Measurements from ENCODE around the gene PKIB.
"Not testable (repeated sequence)": the region's sequence is repeated elsewhere in the genome, so short reads cannot be mapped to it uniquely, and the experiment has no call there.

The PKIB gene

GRCh38 chr6:122744247-122744646 is 134.0 kb downstream of the PKIB start:
- not testable (repeated sequence) for DNase-seq (ENCODE audit: low read depth, low spot score)

GRCh38 chr6:122744856-122745255 is 134.7 kb downstream of the PKIB start:
- not testable (repeated sequence) for DNase-seq (ENCODE audit: low read depth, low spot score)

GRCh38 chr6:122746688-122747087 is 136.5 kb downstream of the PKIB start:
- no peak for DNase-seq (ENCODE audit: low read depth, low spot score)

- DNase-seq (ENCODE audit: low read depth, low spot score) = no peak
These were observed 137.4 kb downstream of the PKIB start for GRCh38 chr6:122747573-122747972.

- not testable (repeated sequence) for DNase-seq (ENCODE audit: low read depth, low spot score)
These were observed 138.7 kb downstream of the PKIB start for GRCh38 chr6:122748945-122749344.

- no peak for DNase-seq (ENCODE audit: low read depth, low spot score)
These were observed 139.3 kb downstream of the PKIB start for GRCh38 chr6:122749451-122750050.

GRCh38 chr6:122751326-122751725 is 141.1 kb downstream of the PKIB start:
- no peak for DNase-seq (ENCODE audit: low read depth, low spot score)

GRCh38 chr6:122752459-122752858 is 142.3 kb downstream of the PKIB start:
- no peak for DNase-seq (ENCODE audit: low read depth, low spot score)

- no peak for DNase-seq (ENCODE audit: low read depth, low spot score)
These were observed 142.9 kb downstream of the PKIB start for GRCh38 chr6:122753000-122753687.

- no peak for DNase-seq (ENCODE audit: low read depth, low spot score)
These were observed 143.5 kb downstream of the PKIB start for GRCh38 chr6:122753688-122754056.

- no peak for DNase-seq (ENCODE audit: low read depth, low spot score)
These were observed 144.1 kb downstream of the PKIB start for GRCh38 chr6:122754191-122754731.

GRCh38 chr6:122755901-122756300 is 145.7 kb downstream of the PKIB start:
- DNase-seq (ENCODE audit: low read depth, low spot score) = no peak

GRCh38 chr6:122758927-122759334 is 148.7 kb downstream of the PKIB start:
- DNase-seq (ENCODE audit: low read depth, low spot score) = no peak

- DNase-seq (ENCODE audit: low read depth, low spot score) = no peak
These were observed 150.1 kb downstream of the PKIB start for GRCh38 chr6:122760330-122760729.

- DNase-seq (ENCODE audit: low read depth, low spot score) = no peak
These were observed 156.1 kb downstream of the PKIB start for GRCh38 chr6:122766256-122766655.

- no peak for DNase-seq (ENCODE audit: low read depth, low spot score)
These were observed 160.8 kb downstream of the PKIB start for GRCh38 chr6:122770835-122771601.

- no peak for DNase-seq (ENCODE audit: low read depth, low spot score)
These were observed 162.7 kb downstream of the PKIB start for GRCh38 chr6:122772724-122773415.

Measured in activated naive CD8-positive, alpha-beta T cell treated with anti-CD3 and anti-CD28 coated beads, Interleukin-2, amount 50 U/mL, for 16 hours (primary cell).